ENCODE results near the gene ACSS1.

GRCh38 chr20:25044261-25044560 lies 13.7 kb downstream of the ACSS1 start:
- TF ChIP-seq SP1 (IDR thresholded peaks at IDR 0.05): no peak
- no peak for TF ChIP-seq HDGF (IDR thresholded peaks at IDR 0.05; ENCODE audit: borderline replicate concordance)
- TF ChIP-seq FOXM1 (IDR thresholded peaks at IDR 0.05; ENCODE audit: borderline replicate concordance): no peak
- no peak for TF ChIP-seq FOXA1 (IDR thresholded peaks at IDR 0.05)
- no peak for TF ChIP-seq PKNOX1 (IDR thresholded peaks at IDR 0.05)
- no peak for TF ChIP-seq BHLHE40 (IDR thresholded peaks at IDR 0.05; ENCODE audit: borderline replicate concordance)
- TF ChIP-seq TARDBP (IDR thresholded peaks at IDR 0.05): no peak
- TF ChIP-seq ZNF384 (IDR thresholded peaks at IDR 0.05): no peak
- no peak for TF ChIP-seq CTBP1 (IDR thresholded peaks at IDR 0.05; ENCODE audit: borderline replicate concordance)
- no peak for TF ChIP-seq ARNT (IDR thresholded peaks at IDR 0.05)
- TF ChIP-seq SUZ12 (IDR thresholded peaks at IDR 0.05): no peak
- TF ChIP-seq FOXK2 (IDR thresholded peaks at IDR 0.05): no peak
- TF ChIP-seq ELF4 (IDR thresholded peaks at IDR 0.05): no peak

All from HEK293T (cell line).